Measurements from ENCODE around the gene CLINT1. TPM values are rescaled to one million over a fixed set of nuclear protein-coding genes. Genes with fewer than 3 reads are reported as not detected.
A peak's percentile ranks its signal among the peaks of the same experiment; 100 is the strongest.

Gene CLINT1
- total and polyA plus RNA-seq, 9 of the 15 experiments (the other 6 are each of a cell fraction or from before 2014, with no cell fraction given), result 23.6 to 125 (median 71.4) TPM

- ATAC-seq (no peak), DNase-seq (ENCODE audit: extremely low read depth in 1 of 4, low spot score in 3 of 4) (no peak), FAIRE-seq (peak; percentile 37)
- no peaks in the 10 kb centered on the region for H3K9me1 ChIP-seq (ENCODE audit: control insufficient read depth, insufficient read depth, low read length)
- no peak overlapping the region for H2AFZ ChIP-seq (ENCODE audit: low read depth, low read length)
- H4K20me1 ChIP-seq (replicated peaks; ENCODE audit: control insufficient read depth, insufficient read depth, low read length), result no peaks in the 10 kb centered on the region; the same call in 1 of the 2 replicates
- TF ChIP-seq CHCHD3 (CRISPR knock-in tag; IDR thresholded peaks at IDR 0.05) (no peak), NFXL1 (CRISPR knock-in tag; IDR thresholded peaks at IDR 0.05) (no peak), TRIM24 (IDR thresholded peaks at IDR 0.05) (no peak), ZBTB34 (CRISPR knock-in tag; IDR thresholded peaks at IDR 0.05) (no peak), DIDO1 (tag; IDR thresholded peaks at IDR 0.05; ENCODE audit: low read depth) (no peak), TRIM28 (IDR thresholded peaks at IDR 0.05) (no peak), ZNF253 (CRISPR knock-in tag; conservative IDR thresholded peaks at IDR 0.05) (no peak), NCOR1 (IDR thresholded peaks at IDR 0.05) (no peak), ATF6 (CRISPR knock-in tag; IDR thresholded peaks at IDR 0.05) (no peak), SUPT5H (IDR thresholded peaks at IDR 0.05) (no peak), ZNF445 (CRISPR knock-in tag; IDR thresholded peaks at IDR 0.05; ENCODE audit: low read depth) (no peak), HNRNPLL (IDR thresholded peaks at IDR 0.05; ENCODE audit: low read depth, low read length, poor library complexity, severe bottlenecking) (no peak), TEAD1 (CRISPR knock-in tag; IDR thresholded peaks at IDR 0.05) (no peak), PRDM10 (IDR thresholded peaks at IDR 0.05; ENCODE audit: partially characterized antibody) (no peak)
- no peak overlapping the region for H3K27ac ChIP-seq (ENCODE audit: extremely low read depth, low read depth, low read length)
- no TSS peak for BruUV-seq (replicated peaks)
- intact Hi-C loops (cut with micrococcal nuclease) (loop anchor here (1.0 to 5.0 kb wide), 4 partner anchors 38 to 175 kb away; partner anchors contain the start of gene CLINT1), in situ Hi-C loops (cut with MboI) (no loop called here)
- no peak overlapping the region for H3K4me2 ChIP-seq (ENCODE audit: insufficient read depth, low read length)
- no peaks in the 10 kb centered on the region for H3K9me3 ChIP-seq (replicated peaks; ENCODE audit: control insufficient read depth, insufficient read depth, low read depth, low read length)
- H3K79me2 ChIP-seq (ENCODE audit: control insufficient read depth, insufficient read depth, low read length), result peaks cover 78% of the 10 kb centered on the region
- H3K9ac ChIP-seq (ENCODE audit: insufficient read depth in 1 of 2, low read depth in 2 of 2, low read length in 2 of 2), result no peak overlapping the region
- no peaks in the 10 kb centered on the region for H3K27me3 ChIP-seq (ENCODE audit: control insufficient read depth in 2 of 2, insufficient read depth in 2 of 2, low read length in 2 of 2)
- ChIA-PET CTCF (ENCODE audit: low intra/inter-chr PET ratio) (no interaction called here), POLR2A (no interaction called here)
- no peak overlapping the region for H3K4me3 ChIP-seq
- 89% methylated on average over 3 of the region's 3 CpGs for WGBS (ENCODE audit: insufficient coverage, low coverage, missing lambda C conversion rate)
- peaks cover 31% of the 10 kb centered on the region for H3K36me3 ChIP-seq (ENCODE audit: control insufficient read depth, insufficient read depth, low read length)
- no peaks in the 10 kb centered on the region; a peak in 1 of 5 replicates for H3K4me1 ChIP-seq (replicated peaks in 1 of 2; ENCODE audit: control insufficient read depth in 2 of 2, insufficient read depth in 2 of 2, low read length in 2 of 2)
Measured at GRCh38 chr5:157819502-157820115, 39.3 kb downstream of the CLINT1 start.

Data from K562 (cell line).